ENCODE measurements around the gene LCN12. TPM values are rescaled to one million over a fixed set of nuclear protein-coding genes. Genes with fewer than 3 reads are reported as not detected.

Gene LCN12
- total RNA-seq, 2 donors from 2014 or later: 0.27 TPM; not detected in 1

DNA sequence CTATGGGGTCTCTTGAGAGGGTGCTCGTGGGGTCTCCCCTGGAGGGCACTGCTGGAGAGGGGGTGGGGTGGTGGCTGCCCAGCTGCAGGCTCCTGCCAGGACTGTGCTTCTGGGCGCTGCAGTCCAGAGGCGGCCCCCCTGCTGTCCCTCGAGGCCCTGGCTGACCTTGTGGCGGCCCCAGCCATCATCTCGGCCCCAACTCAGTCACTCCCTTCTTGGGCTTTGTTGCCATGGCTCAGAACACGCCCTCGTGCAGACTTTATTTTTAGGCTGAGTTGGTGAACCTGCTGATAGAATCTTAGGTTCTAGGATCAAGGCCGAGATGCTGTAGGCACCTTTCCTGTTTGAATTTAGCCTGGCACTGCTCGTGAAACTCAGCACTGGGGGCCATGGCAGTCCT is 30.4 kb upstream of the LCN12 start:
- Histone ChIP-seq H3K9me3 (no peaks in the 10 kb centered on the region), H3K4me3 (no peak overlapping the region), H3K4me1 (ENCODE audit: control insufficient read depth in 1 of 2, low read depth in 2 of 2) (peaks cover 5 to 23% of the 10 kb centered on the region in 2 donors), H3K27me3 (replicated peaks; ENCODE audit: insufficient read depth) (no peaks in the 10 kb centered on the region), H3K27ac (peak overlapping the region; percentile 51 to 77), H3K36me3 (peaks cover 18% of the 10 kb centered on the region)
- ATAC-seq (ENCODE audit: insufficient number of reproducible peaks, low FRiP score, low read depth): no peak
- DNase-seq (ENCODE audit: low spot score): no peak
- TF ChIP-seq, protein P1, sequence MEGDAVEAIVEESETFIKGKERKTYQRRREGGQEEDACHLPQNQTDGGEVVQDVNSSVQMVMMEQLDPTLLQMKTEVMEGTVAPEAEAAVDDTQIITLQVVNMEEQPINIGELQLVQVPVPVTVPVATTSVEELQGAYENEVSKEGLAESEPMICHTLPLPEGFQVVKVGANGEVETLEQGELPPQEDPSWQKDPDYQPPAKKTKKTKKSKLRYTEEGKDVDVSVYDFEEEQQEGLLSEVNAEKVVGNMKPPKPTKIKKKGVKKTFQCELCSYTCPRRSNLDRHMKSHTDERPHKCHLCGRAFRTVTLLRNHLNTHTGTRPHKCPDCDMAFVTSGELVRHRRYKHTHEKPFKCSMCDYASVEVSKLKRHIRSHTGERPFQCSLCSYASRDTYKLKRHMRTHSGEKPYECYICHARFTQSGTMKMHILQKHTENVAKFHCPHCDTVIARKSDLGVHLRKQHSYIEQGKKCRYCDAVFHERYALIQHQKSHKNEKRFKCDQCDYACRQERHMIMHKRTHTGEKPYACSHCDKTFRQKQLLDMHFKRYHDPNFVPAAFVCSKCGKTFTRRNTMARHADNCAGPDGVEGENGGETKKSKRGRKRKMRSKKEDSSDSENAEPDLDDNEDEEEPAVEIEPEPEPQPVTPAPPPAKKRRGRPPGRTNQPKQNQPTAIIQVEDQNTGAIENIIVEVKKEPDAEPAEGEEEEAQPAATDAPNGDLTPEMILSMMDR (IDR thresholded peaks at IDR 0.05): no peak

DNA sequence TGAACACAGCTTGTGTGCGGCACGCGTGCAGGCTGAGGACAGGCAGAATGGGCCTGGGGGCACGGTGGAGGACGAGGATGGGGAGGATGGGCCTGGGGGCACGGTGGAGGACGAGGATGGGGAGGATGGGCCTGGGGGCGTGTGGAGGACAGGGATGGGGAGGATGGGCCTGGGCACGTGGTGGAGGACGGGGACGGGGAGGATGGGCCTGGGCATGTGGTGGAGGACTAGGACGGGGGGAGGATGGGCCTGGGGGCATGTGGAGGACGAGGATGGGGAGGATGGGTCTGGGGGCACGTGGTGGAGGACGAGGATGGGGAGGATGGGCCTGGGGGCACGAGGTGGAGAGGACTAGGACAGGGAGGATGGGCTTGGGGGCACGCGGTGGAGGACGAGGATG is 29.5 kb upstream of the LCN12 start:
- peak overlapping the region; percentile 51 to 77 for H3K27ac ChIP-seq
- peaks cover 15% of the 10 kb centered on the region for H3K36me3 ChIP-seq
- H3K4me3 ChIP-seq: no peak overlapping the region

DNA sequence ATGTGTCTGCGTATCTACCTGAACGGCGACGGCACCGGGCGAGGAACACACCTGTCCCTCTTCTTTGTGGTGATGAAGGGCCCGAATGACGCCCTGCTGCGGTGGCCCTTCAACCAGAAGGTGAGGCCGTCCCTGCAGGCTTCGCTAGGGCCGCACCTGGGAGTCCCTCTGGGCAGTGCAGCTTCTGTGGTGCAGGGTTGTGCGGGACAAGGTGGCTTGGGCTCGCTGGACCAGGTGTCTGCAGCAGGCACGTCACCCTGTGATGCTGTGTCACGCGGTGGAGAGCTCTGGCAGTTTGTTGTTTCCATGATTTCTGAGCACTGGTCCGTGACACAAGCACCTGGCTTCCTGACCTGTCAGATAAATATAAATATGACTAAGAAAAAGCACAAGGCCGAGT is 28.2 kb upstream of the LCN12 start:
- TF ChIP-seq, protein P1 (IDR thresholded peaks at IDR 0.05): no peak
- peaks cover 15% of the 10 kb centered on the region for H3K36me3 ChIP-seq
- ATAC-seq (ENCODE audit: insufficient number of reproducible peaks, low FRiP score, low read depth): no peak
- no peaks in the 10 kb centered on the region for H3K27me3 ChIP-seq (replicated peaks; ENCODE audit: insufficient read depth)
- peaks cover 5 to 23% of the 10 kb centered on the region in 2 donors for H3K4me1 ChIP-seq (ENCODE audit: control insufficient read depth in 1 of 2, low read depth in 2 of 2)
- H3K9me3 ChIP-seq: no peaks in the 10 kb centered on the region
- no peak overlapping the region for H3K4me3 ChIP-seq
- DNase-seq (ENCODE audit: low spot score): no peak
- no peak overlapping the region for H3K27ac ChIP-seq

More for the DNA sequence above, 29.5 kb upstream of the LCN12 start:
- no peaks in the 10 kb centered on the region for H3K9me3 ChIP-seq
- peaks cover 5 to 23% of the 10 kb centered on the region in 2 donors for H3K4me1 ChIP-seq (ENCODE audit: control insufficient read depth in 1 of 2, low read depth in 2 of 2)
- no peaks in the 10 kb centered on the region for H3K27me3 ChIP-seq (replicated peaks; ENCODE audit: insufficient read depth)
- TF ChIP-seq, protein P1 (IDR thresholded peaks at IDR 0.05): no peak
- DNase-seq (ENCODE audit: low spot score) (no peak), ATAC-seq (ENCODE audit: insufficient number of reproducible peaks, low FRiP score, low read depth) (no peak)

DNA sequence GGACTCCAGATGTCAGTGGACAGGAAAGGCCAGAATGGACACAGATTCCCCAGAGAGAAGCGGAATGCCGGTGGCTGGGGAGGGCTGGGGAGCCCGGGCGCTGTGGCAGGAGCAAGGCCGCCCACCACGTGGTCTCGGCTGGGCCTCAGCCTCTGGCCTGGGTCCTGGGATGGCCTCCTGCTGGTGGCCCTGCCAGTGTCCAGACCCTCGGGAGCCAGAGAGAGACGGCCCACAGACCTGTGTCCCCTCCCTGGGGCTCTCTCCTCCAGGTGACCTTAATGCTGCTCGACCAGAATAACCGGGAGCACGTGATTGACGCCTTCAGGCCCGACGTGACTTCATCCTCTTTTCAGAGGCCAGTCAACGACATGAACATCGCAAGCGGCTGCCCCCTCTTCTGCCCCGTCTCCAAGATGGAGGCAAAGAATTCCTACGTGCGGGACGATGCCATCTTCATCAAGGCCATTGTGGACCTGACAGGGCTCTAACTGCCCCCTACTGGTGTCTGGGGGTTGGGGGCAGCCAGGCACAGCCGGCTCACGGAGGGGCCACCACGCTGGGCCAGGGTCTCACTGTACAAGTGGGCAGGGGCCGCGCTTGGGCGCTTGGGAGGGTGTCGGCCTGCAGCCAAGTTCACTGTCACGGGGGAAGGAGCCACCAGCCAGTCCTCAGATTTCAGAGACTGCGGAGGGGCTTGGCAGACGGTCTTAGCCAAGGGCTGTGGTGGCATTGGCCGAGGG is 26.5 kb upstream of the LCN12 start:
- peaks cover 6% of the 10 kb centered on the region for H3K36me3 ChIP-seq
- TF ChIP-seq, protein P1 (IDR thresholded peaks at IDR 0.05): no peak
- no peaks in the 10 kb centered on the region for H3K27me3 ChIP-seq (replicated peaks; ENCODE audit: insufficient read depth)
- no peak overlapping the region for H3K27ac ChIP-seq
- no peak overlapping the region for H3K4me3 ChIP-seq
- H3K9me3 ChIP-seq: no peaks in the 10 kb centered on the region
- DNase-seq (ENCODE audit: low spot score) (no peak), ATAC-seq (ENCODE audit: insufficient number of reproducible peaks, low FRiP score, low read depth) (no peak)
- H3K4me1 ChIP-seq (ENCODE audit: control insufficient read depth in 1 of 2, low read depth in 2 of 2): peaks cover 8 to 37% of the 10 kb centered on the region in 2 donors

DNA sequence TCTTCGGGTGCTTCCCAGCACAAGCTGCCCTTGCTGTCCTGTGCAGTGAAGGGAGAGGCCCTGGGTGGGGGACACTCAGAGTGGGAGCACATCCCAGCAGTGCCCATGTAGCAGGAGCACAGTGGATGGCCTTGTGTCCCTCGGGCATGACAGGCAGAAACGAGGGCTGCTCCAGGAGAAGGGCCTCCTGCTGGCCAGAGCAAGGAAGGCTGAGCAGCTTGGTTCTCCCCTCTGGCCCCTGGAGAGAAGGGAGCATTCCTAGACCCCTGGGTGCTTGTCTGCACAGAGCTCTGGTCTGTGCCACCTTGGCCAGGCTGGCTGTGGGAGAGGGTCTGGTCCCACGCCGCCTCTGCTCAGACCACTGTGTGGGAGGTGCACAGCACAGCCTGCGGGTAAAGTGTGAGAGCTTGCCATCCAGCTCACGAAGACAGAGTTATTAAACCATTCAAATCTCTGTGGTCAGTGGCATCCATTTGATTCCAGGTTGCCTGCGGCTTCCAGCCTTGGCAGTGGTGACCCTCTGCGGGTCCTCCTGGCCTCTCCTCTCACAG is 25.8 kb upstream of the LCN12 start:
- no peak for ATAC-seq (ENCODE audit: insufficient number of reproducible peaks, low FRiP score, low read depth)
- Histone ChIP-seq H3K27ac (no peak overlapping the region), H3K27me3 (replicated peaks; ENCODE audit: insufficient read depth) (no peaks in the 10 kb centered on the region), H3K4me1 (ENCODE audit: control insufficient read depth in 1 of 2, low read depth in 2 of 2) (peaks cover 8 to 35% of the 10 kb centered on the region in 2 donors), H3K36me3 (peaks cover 6% of the 10 kb centered on the region), H3K9me3 (no peaks in the 10 kb centered on the region), H3K4me3 (no peak overlapping the region)
- DNase-seq (ENCODE audit: low spot score): no peak
- TF ChIP-seq, protein P1 (IDR thresholded peaks at IDR 0.05): no peak
